Measurements from ENCODE around the gene PSTPIP2.

GRCh38 chr18:46069524-46069923 lies 2.5 kb downstream of the PSTPIP2 start:
- no peak for TF ChIP-seq CTCF (IDR thresholded peaks at IDR 0.05)
- no peak for TF ChIP-seq EZH2 (IDR thresholded peaks at IDR 0.05)
- no peak for TF ChIP-seq EZH2phosphoT487 (IDR thresholded peaks at IDR 0.05)
